Colonic mucosa (tissue), 4 donors: ENCODE results near the gene AMH. TPM values are rescaled to one million over a fixed set of nuclear protein-coding genes. Genes with fewer than 3 reads are reported as not detected.

Source experiments
- DNase-seq: peaks from one replicate; pipeline ENCODE4 v3.0.0-alpha.2; 2020
- H3K27ac ChIP-seq: fragments of 200-600 bp; one replicate; pipeline ENCODE4 v1.8.0; 2021
- H3K27me3 ChIP-seq: fragments of 200-600 bp; one replicate; pipeline ENCODE4 v1.8.0; 2021
- H3K36me3 ChIP-seq: fragments of 200-600 bp; one replicate; pipeline ENCODE4 v1.8.0; 2021
- H3K4me1 ChIP-seq: fragments of 200-600 bp; one replicate; pipeline ENCODE4 v1.8.0; 2021; ENCODE audit warnings: mild to moderate bottlenecking
- H3K4me3 ChIP-seq: fragments of 200-600 bp; one replicate; pipeline ENCODE4 v1.8.0; 2021
- H3K9ac ChIP-seq, 2 donors: one replicate each; pipeline ENCODE4 v1.7.0; 2013; ENCODE audit warnings: control low read depth in 2 of 2, low read depth in 2 of 2, low read length in 2 of 2
- H3K9me3 ChIP-seq: fragments of 200-600 bp; one replicate; pipeline ENCODE4 v1.8.0; 2021
- CTCF ChIP-seq: fragments of 200-600 bp; IDR thresholded peaks from one replicate; pipeline ENCODE4 v1.8.0; 2022; ENCODE audit warnings: antibody characterized with exemption, mild to moderate bottlenecking
- intact Hi-C: fragments of 100-400 bp; cut with DNase I; formaldehyde crosslinking; loops from one replicate; pipeline ENCODE4 v1.14.1; 2022
- total RNA-seq, 2 donors: library from RNA; stranded (reverse); fragmentation: NEBNext Ultra II Directional in 1 of 2; extraction: Animal tissue kit (Norgen Biotek cat#: 25700) in 1 of 2; gene quantifications; one replicate each; pipeline ENCODE4 v1.2.1, GENCODE V29; 2021
- donor health status: healthy.
- donor health status: DM: no; HTN: no; CAD: no.
- donor health status: DM: no; HTN: no; CAD: no.

AMH gene
- total RNA-seq, 2 donors from 2014 or later, result 0.90 to 5.1 TPM

DNA sequence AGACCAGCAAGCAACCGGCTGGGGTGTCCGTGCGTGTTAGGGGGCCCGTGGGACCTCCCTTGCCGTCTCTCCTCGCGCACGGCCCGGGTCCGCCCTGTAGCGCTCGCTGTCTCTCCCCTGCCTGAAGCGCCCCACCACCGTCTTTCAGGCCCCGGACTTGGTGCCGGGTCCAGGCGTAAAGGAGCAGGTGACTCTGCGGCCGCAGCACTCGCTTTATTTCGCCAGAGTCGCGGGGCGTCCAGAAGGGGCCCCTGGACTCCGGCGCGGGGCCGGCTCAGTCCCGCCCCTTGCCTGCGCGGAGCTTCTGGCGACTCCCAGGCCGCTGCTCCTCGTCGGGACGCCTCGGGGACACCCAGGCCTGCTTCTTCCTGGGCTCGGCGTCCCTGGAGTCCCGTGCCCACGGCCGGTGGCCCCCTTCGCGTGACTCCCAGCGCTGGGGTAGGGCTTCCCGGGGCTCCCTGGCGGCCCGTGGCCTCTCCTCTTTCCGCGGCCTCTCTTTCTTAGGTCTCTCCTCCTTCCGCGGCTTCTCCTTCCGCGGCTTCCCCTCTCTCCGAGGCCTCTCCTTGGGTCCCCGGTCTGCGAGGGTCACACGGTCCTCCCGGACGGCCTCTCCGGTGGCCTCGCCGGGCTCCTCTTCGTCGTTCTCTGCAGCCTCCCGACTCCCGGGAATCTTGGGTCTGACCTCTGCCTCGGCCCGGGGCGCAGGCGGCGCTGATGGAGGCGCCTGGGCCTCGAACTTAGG lies 3.1 kb downstream of the AMH start:
- intact Hi-C loops, result no loop called here
- H3K4me3 ChIP-seq, result peak overlapping the region; percentile 13

DNA sequence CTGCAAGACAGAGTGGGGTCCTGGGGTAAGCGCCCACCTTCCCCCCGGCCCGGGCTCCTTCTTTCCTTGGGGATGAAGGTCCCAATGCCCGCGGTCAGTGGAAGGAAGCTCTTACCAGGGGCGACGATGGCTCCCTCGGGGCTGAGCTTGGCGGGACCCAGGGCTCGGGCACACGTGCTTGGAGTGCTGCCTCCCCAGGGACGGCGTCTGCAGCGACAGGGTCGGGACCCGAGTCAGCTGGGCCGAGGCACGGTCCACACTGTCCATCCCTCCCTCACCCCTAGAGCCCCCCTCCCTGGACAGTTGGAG lies 3.6 kb downstream of the AMH start:
- Histone ChIP-seq H3K9ac (no peak overlapping the region), H3K4me1 (peaks cover 20% of the 10 kb centered on the region), H3K27me3 (peaks cover 51% of the 10 kb centered on the region), H3K36me3 (no peaks in the 10 kb centered on the region), H3K9me3 (no peaks in the 10 kb centered on the region), H3K27ac (no peak overlapping the region), H3K4me3 (no peak overlapping the region)
- no peak for TF ChIP-seq CTCF
- intact Hi-C loops, result no loop called here
- DNase-seq, result no peak

More for the DNA sequence above, 3.1 kb downstream of the AMH start:
- peaks cover 51% of the 10 kb centered on the region for H3K27me3 ChIP-seq
- peak overlapping the region in 1 of 2 donors; percentile 2 for H3K9ac ChIP-seq
- no peak for TF ChIP-seq CTCF
- no peaks in the 10 kb centered on the region for H3K9me3 ChIP-seq
- peaks cover 20% of the 10 kb centered on the region for H3K4me1 ChIP-seq
- no peak for DNase-seq
- H3K36me3 ChIP-seq, result no peaks in the 10 kb centered on the region
- no peak overlapping the region for H3K27ac ChIP-seq

GRCh38 chr19:2253106-2254063 lies 4.3 kb downstream of the AMH start:
- H3K27ac ChIP-seq, result no peak overlapping the region
- H3K9ac ChIP-seq, result peak overlapping the region in 1 of 2 donors; percentile 26
- H3K36me3 ChIP-seq, result no peaks in the 10 kb centered on the region
- peaks cover 51% of the 10 kb centered on the region for H3K27me3 ChIP-seq
- intact Hi-C loops, result no loop called here
- H3K4me1 ChIP-seq, result peaks cover 20% of the 10 kb centered on the region
- no peak for DNase-seq
- no peaks in the 10 kb centered on the region for H3K9me3 ChIP-seq
- H3K4me3 ChIP-seq, result no peak overlapping the region
- no peak for TF ChIP-seq CTCF

GRCh38 chr19:2254064-2254872 lies 5.1 kb downstream of the AMH start:
- DNase-seq, result no peak
- Histone ChIP-seq H3K36me3 (no peaks in the 10 kb centered on the region), H3K4me1 (peaks cover 20% of the 10 kb centered on the region), H3K4me3 (no peak overlapping the region), H3K27me3 (peaks cover 51% of the 10 kb centered on the region), H3K27ac (no peak overlapping the region), H3K9ac (no peak overlapping the region), H3K9me3 (no peaks in the 10 kb centered on the region)
- no peak for TF ChIP-seq CTCF
- intact Hi-C loops, result no loop called here
